HG02981 (cell line): Measurements from ENCODE around the gene ZNF503.

Experiments used
- ATAC-seq: cut with Tn5 transposase; IDR thresholded peaks from one replicate; pipeline ENCODE4 v1.9.1; 2021; ENCODE audit warnings: mild to moderate bottlenecking, moderate library complexity; ENCODE audit not compliant: unreplicated experiment

ZNF503 gene

GRCh38 chr10:75358835-75359421 lies 42.6 kb downstream of the ZNF503 start:
- no peak for ATAC-seq

DNA sequence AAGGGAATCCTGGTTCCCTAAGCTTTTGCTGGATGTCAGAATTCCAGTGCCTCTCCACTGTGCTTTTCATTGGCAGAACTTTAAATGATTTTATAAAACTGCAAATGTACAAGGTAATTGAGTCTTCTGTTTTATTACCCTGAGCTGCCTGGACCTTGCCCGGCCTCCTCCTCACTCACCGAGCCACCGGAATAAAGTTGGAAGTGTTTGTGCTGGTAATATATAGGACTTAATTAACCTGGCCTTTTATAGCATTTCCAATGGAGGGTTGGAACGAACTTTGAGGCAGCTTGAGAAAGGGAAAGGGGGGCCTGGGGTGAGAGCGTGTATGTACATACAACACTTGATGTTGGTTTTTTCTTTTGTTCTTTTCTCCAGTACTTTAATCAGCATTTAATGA lies 43.4 kb downstream of the ZNF503 start:
- ATAC-seq = no peak

DNA sequence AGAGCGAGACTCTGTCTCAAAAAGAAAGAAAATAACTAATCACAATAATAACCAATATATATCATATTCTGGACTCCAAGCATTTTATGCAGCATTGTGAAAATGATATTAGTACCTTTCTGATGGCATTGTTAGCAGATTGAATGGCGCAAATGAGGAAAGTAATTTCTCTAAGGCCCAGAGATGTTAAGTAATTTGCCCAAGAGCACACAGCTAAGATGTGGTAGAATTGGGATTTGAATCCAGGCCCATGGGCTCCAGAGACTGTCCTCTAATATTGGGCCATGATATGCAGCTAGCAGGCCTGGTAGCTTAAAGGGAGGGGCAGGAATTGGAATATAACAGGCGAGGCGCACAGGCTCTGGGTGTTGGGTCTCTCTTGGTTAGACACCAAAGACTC lies 44.1 kb downstream of the ZNF503 start:
- no peak for ATAC-seq

GRCh38 chr10:75356484-75356883 lies 45.1 kb downstream of the ZNF503 start:
- ATAC-seq = no peak

GRCh38 chr10:75355706-75356105 lies 45.9 kb downstream of the ZNF503 start:
- no peak for ATAC-seq

DNA sequence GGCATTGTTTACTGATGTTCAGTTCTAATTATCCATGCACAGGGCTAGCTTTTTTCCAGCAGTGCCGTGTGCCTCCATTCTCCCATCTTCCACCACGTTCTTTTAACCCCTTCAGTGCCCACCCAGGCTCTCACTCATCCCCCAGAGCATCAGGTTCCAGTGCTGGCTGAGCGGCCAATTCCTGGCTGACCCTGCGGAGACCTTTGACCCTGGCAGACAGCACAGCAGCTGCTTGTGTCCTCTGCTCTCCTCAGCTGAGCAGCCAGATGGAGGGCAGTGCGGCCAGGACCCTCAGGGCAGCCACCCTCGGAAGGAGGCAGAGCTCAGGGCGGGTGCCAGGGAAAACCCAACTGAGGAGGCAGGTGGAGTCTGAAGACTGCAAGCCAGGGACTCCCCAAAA lies 48.4 kb downstream of the ZNF503 start:
- ATAC-seq = no peak

DNA sequence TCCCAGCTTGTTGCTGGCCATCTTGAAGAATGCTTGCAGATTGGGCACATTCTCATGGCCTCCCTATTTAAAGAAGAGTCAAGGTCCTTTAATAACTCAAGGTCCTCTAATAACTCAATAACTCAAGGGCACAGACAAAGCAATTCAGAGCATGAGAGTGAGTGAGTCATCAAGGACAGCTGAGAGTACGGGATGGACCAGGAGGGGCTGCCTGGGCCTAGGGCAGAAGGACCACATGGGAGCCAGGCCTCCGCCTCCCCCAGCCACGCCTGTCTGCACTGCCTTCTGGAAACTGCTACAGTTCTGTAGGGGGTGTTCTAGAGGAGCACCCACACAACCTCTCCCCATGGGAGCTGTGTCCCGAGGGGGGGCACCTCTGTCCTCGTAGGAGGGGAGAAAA lies 48.9 kb downstream of the ZNF503 start:
- ATAC-seq = no peak

DNA sequence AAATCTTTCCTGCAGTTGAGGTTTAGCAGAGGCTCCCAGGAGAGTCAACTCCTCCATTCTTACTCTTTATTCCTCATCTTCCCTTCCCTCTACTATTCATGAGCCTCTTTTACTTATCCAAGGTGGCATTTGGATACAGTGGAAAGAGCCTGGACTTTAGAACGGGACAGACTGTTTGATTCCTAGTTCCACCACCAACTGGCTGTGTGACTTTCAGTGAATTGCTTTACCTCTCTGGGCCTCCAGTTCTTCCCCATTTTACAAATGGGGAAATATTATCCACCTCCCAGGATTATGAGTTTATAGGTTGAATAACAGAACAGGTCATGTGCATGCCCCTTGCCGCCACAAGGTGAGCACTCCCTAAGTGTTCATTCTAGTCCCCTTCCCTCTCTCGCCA lies 49.9 kb downstream of the ZNF503 start:
- no peak for ATAC-seq

DNA sequence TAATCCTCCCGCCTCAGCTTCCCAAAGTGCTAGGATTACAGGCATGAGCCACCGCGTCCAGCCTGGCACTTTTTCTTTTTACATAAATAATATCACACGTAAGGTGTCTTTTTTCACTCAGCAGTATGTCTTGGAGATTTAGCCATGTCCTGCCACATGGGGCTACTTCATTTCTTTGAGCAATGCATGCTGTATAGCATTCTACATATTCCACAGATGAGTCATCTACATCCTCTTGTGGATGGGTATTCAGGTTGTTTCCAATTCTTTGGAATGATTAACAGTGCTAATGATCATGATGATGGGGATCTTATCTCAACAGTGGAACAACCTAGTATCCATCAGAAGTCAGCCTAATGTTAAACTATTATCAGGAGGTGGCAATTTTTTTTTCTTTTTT lies 50.8 kb downstream of the ZNF503 start:
- no peak for ATAC-seq
